Hepatocyte (in vitro differentiated cells): ENCODE results near the gene FOXO1.

ENCODE experiments used
- EZH2phosphoT487 ChIP-seq: fragments of 200-600 bp; sonication (generic); IDR thresholded peaks from one replicate; pipeline ENCODE4 v1.6.1; 2018; ENCODE audit warnings: antibody characterized with exemption, mild to moderate bottlenecking, low read depth, moderate library complexity; ENCODE audit not compliant: unreplicated experiment, severe bottlenecking
- TF ChIP-seq, protein P1 (sequence below): fragments of 200-600 bp; sonication (generic); IDR thresholded peaks from 2 replicates; pipeline ENCODE4 v1.5.1; 2016; ENCODE audit warnings: antibody characterized with exemption, mild to moderate bottlenecking; ENCODE audit not compliant: poor library complexity

DNA sequence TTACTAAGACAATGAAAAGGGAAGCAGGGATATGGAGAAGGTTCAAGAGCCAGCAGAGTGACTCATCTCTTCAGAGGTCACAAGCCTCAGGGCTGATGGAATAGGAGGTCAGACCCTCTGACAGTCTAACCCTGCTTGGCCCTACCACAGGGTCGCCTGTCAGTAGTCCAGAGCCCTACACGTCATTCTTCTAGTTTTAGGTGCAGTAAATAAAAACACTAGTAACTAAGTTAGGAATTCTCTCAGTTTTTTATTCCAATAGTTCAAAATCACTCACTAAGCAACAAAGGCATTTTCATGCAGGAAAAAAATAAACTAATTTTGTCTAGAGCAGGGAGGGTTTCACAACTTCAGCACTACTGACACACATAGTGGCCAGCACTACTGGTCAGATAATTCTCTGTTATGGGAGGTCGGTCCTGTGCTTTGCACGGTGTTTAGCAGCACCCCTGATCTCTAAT is 27.2 kb downstream of the FOXO1 start:
- TF ChIP-seq, protein P1, sequence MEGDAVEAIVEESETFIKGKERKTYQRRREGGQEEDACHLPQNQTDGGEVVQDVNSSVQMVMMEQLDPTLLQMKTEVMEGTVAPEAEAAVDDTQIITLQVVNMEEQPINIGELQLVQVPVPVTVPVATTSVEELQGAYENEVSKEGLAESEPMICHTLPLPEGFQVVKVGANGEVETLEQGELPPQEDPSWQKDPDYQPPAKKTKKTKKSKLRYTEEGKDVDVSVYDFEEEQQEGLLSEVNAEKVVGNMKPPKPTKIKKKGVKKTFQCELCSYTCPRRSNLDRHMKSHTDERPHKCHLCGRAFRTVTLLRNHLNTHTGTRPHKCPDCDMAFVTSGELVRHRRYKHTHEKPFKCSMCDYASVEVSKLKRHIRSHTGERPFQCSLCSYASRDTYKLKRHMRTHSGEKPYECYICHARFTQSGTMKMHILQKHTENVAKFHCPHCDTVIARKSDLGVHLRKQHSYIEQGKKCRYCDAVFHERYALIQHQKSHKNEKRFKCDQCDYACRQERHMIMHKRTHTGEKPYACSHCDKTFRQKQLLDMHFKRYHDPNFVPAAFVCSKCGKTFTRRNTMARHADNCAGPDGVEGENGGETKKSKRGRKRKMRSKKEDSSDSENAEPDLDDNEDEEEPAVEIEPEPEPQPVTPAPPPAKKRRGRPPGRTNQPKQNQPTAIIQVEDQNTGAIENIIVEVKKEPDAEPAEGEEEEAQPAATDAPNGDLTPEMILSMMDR = no peak
- no peak for TF ChIP-seq EZH2phosphoT487
